Astrocyte (in vitro differentiated cells and primary cell): ENCODE measurements around the gene GRK5.

Source experiments
- CTCF ChIP-seq: IDR thresholded peaks from 2 replicates; pipeline ENCODE4 v1.5.1; 2011; ENCODE audit warnings: low read depth, mild to moderate bottlenecking, inconsistent platforms, low read length, moderate library complexity; ENCODE audit not compliant: insufficient read depth
- EZH2 ChIP-seq: IDR thresholded peaks from 2 replicates; pipeline ENCODE4 v1.6.1; 2012; ENCODE audit warnings: mild to moderate bottlenecking, low read length, inconsistent platforms; ENCODE audit not compliant: insufficient read depth

- TF ChIP-seq CTCF (no peak), EZH2 (no peak)
Observed at GRCh38 chr10:119275085-119275484, 67.7 kb downstream of the GRK5 start.
